ENCODE data around the gene LYPD6B. TPM values are rescaled to one million over a fixed set of nuclear protein-coding genes. Genes with fewer than 3 reads are reported as not detected.

LYPD6B gene
- total and polyA plus RNA-seq, 10 donors = 0.46 to 3.5 (median 1.9) TPM

DNA sequence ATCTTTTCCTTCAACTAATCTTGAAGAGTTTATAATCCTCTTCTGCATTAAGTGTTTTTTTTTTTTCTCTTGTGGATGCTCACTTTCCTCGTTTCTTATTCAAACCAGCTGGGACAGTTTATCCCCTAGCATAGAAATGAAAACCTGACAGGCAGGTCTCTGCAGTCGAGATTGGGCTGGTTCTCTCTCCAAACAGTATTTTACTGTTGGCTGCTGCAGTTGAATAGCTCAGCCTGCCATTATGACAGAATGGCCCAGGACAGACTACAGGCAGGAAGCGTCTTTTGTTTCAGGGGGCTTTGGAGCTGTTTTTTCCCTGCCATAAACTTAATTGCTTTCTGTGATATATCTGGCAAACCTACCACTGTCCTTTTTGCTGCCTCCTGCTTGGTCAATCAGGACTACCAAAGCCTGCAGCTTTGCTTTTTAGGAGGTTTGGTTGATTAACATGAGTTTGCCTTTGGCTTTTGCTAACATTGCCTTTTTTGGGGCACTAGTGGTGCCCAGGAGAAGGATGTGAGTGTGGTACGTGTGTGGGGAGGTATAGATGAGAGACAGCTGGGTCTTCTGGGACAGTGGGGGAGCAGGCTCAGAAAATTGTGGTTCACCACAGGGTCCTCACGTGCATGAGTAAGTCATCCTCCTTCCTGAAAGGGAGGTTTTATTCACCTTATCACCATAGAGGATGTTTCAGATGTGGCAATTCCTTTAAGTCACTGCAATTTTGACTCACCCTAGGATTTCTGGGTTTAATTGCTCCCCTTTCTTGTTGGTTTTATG, 128.7 kb downstream of the LYPD6B start:
- no peak overlapping the region for H3K4me3 ChIP-seq
- TF ChIP-seq POLR2AphosphoS5 (IDR thresholded peaks at IDR 0.05) (no peak), POLR2A (IDR thresholded peaks at IDR 0.05) (no peak)
- TF ChIP-seq, protein P1, sequence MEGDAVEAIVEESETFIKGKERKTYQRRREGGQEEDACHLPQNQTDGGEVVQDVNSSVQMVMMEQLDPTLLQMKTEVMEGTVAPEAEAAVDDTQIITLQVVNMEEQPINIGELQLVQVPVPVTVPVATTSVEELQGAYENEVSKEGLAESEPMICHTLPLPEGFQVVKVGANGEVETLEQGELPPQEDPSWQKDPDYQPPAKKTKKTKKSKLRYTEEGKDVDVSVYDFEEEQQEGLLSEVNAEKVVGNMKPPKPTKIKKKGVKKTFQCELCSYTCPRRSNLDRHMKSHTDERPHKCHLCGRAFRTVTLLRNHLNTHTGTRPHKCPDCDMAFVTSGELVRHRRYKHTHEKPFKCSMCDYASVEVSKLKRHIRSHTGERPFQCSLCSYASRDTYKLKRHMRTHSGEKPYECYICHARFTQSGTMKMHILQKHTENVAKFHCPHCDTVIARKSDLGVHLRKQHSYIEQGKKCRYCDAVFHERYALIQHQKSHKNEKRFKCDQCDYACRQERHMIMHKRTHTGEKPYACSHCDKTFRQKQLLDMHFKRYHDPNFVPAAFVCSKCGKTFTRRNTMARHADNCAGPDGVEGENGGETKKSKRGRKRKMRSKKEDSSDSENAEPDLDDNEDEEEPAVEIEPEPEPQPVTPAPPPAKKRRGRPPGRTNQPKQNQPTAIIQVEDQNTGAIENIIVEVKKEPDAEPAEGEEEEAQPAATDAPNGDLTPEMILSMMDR (IDR thresholded peaks at IDR 0.05 in 8 of 11, conservative IDR thresholded peaks at IDR 0.05 in 3 of 11) = no peak
- no peaks in the 10 kb centered on the region for H3K36me3 ChIP-seq
- peaks cover 0 to 18% (median 7%) of the 10 kb centered on the region in 8 donors for H3K9me3 ChIP-seq
- H3K27me3 ChIP-seq (replicated peaks in 1 of 7) = peaks cover 0 to 17% (median 0%) of the 10 kb centered on the region in 7 donors
- intact Hi-C loops (cut with DNase I; ENCODE audit: low total_unique reads) = no loop called here
- 44 to 53% (median 48%) methylated on average over 5 of the region's 5 CpGs for WGBS, 5 donors
- no peak for DNase-seq
- no peak overlapping the region for H3K27ac ChIP-seq
- H3K4me1 ChIP-seq = no peaks in the 10 kb centered on the region

DNA sequence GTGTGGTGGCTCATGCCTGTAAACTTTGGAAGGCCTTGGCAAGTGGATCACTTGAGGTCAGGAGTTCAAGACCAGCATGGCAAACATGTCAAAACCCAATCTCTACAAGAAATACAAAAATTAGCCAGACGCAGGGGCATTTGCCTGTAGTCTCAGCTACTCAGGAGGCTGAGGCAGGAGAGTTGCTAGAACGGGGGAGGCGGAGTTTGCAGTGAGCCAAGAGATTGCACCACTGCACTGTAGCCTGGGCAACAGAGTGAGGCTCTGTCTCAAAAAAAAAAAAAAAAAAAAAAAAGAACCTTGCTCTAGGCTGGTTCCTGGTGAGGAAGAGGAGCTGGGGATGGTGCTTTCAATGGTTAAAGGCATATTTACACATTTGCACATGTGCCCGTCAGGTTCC, 129.4 kb downstream of the LYPD6B start:
- no peaks in the 10 kb centered on the region for H3K36me3 ChIP-seq
- DNase-seq = no peak
- intact Hi-C loops (cut with DNase I; ENCODE audit: low total_unique reads) = no loop called here
- no peaks in the 10 kb centered on the region for H3K4me1 ChIP-seq
- TF ChIP-seq, protein P1 (IDR thresholded peaks at IDR 0.05 in 8 of 11, conservative IDR thresholded peaks at IDR 0.05 in 3 of 11) = no peak
- TF ChIP-seq POLR2AphosphoS5 (IDR thresholded peaks at IDR 0.05) (no peak), POLR2A (IDR thresholded peaks at IDR 0.05) (no peak)
- H3K27ac ChIP-seq = no peak overlapping the region
- H3K9me3 ChIP-seq = peaks cover 0 to 23% (median 10%) of the 10 kb centered on the region in 8 donors
- 69 to 88% (median 73%) methylated on average over 4 of the region's 4 CpGs for WGBS, 5 donors
- H3K4me3 ChIP-seq = no peak overlapping the region
- H3K27me3 ChIP-seq (replicated peaks in 1 of 7) = peaks cover 0 to 17% (median 0%) of the 10 kb centered on the region in 7 donors

DNA sequence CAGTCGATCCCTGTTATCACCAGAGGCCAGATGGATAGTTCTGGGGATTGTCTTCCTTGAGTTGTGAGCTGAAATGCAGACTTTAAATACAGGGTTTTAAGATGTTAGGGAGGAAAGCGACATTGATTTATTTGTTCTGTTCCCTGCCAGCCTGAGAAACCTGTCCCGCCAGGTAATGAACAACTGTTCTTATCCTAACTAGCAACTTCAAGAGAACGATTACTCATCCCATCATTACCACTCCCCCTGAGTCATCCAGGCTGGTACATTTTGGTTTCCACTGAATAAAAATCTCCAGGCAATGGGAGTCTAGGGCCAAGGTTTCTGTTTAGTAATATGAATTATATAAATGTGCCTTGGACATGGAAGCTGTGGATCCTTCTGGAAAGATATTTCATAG, 131.2 kb downstream of the LYPD6B start:
- peaks cover 0 to 23% (median 10%) of the 10 kb centered on the region in 8 donors for H3K9me3 ChIP-seq
- WGBS, 5 donors = 73 to 90% (median 85%) methylated on average over 4 of the region's 4 CpGs
- H3K27me3 ChIP-seq (replicated peaks in 1 of 7) = peaks cover 0 to 13% (median 0%) of the 10 kb centered on the region in 7 donors
- no peak for DNase-seq
- H3K4me3 ChIP-seq = no peak overlapping the region
- intact Hi-C loops (cut with DNase I; ENCODE audit: low total_unique reads) = no loop called here
- H3K36me3 ChIP-seq = no peaks in the 10 kb centered on the region
- no peak for TF ChIP-seq POLR2A (IDR thresholded peaks at IDR 0.05)
- no peak for TF ChIP-seq POLR2AphosphoS5 (IDR thresholded peaks at IDR 0.05)
- TF ChIP-seq, protein P1 (IDR thresholded peaks at IDR 0.05 in 8 of 11, conservative IDR thresholded peaks at IDR 0.05 in 3 of 11) = no peak
- H3K4me1 ChIP-seq = no peaks in the 10 kb centered on the region
- H3K27ac ChIP-seq = no peak overlapping the region

DNA sequence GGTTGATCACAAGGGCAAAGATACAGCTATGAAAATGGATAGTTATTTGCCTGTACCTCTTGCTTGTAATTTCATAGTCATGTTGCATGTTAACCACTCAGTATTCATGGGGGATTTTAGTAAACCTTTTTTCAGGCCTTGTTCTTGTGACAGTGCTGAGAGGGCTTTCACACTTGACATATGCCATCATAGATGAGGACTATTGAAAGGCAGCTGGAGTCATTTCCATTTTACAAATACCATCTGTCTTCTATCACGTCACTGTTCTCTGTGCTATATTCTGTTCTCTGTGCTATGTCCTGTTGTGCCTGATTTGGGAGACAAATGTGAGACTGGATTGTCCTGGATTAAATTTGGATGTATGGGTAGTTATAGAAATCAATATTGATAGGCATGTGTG, 131.7 kb downstream of the LYPD6B start:
- Histone ChIP-seq H3K4me3 (no peak overlapping the region), H3K9me3 (peaks cover 0 to 19% (median 9%) of the 10 kb centered on the region in 8 donors), H3K27ac (no peak overlapping the region), H3K27me3 (replicated peaks in 1 of 7) (peaks cover 0 to 13% (median 0%) of the 10 kb centered on the region in 7 donors), H3K4me1 (no peaks in the 10 kb centered on the region), H3K36me3 (no peaks in the 10 kb centered on the region)
- DNase-seq = no peak
- intact Hi-C loops (cut with DNase I; ENCODE audit: low total_unique reads) = no loop called here
- no peak for TF ChIP-seq POLR2AphosphoS5 (IDR thresholded peaks at IDR 0.05)
- TF ChIP-seq, protein P1 (IDR thresholded peaks at IDR 0.05 in 8 of 11, conservative IDR thresholded peaks at IDR 0.05 in 3 of 11) = no peak
- no peak for TF ChIP-seq POLR2A (IDR thresholded peaks at IDR 0.05)
- 78 to 89% (median 79%) methylated on average over 1 of the region's 1 CpG for WGBS, 5 donors

All from spleen (tissue), 11 donors.